Peyer's patch (tissue), 4 donors: Measurements from ENCODE around the gene CALD1. TPM values are rescaled to one million over a fixed set of nuclear protein-coding genes. Genes with fewer than 3 reads are reported as not detected.

Experiments used
- DNase-seq, 3 donors: peaks; one replicate each; pipeline ENCODE4 v3.0.0-alpha.2; 2017 to 2019
- H3K27ac ChIP-seq, 4 donors: fragments of 200-600 bp; sonication (generic); one replicate each; pipeline ENCODE4 v1.5.1; 2016 to 2019
- H3K27me3 ChIP-seq, 2 donors: fragments of 200-600 bp; sonication (generic); one replicate each; pipeline ENCODE4 v1.5.1; 2019
- H3K36me3 ChIP-seq, 3 donors: fragments of 200-600 bp; sonication (generic); one replicate each; pipeline ENCODE4 v1.5.1; 2016 to 2019
- H3K4me1 ChIP-seq, 4 donors: fragments of 200-600 bp; sonication (generic); one replicate each; pipeline ENCODE4 v1.5.1; 2016 to 2019
- H3K4me3 ChIP-seq, 4 donors: fragments of 200-600 bp; sonication (generic); 1 replicate in 3 of 4; 2 replicates in 1 of 4; pipeline ENCODE4 v1.5.1; 2016 to 2019; ENCODE audit warnings: mild to moderate bottlenecking in 1 of 4
- H3K9me3 ChIP-seq, 4 donors: fragments of 200-600 bp; sonication (generic); one replicate each; pipeline ENCODE4 v1.5.1; 2016 to 2019; ENCODE audit warnings: mild to moderate bottlenecking in 1 of 4
- POLR2A ChIP-seq, 2 donors: fragments of 450-650 bp; IDR thresholded peaks; one replicate each; pipeline ENCODE4 v1.5.1; 2017; ENCODE audit warnings: antibody characterized with exemption in 2 of 2, mild to moderate bottlenecking in 2 of 2, moderate library complexity in 2 of 2
- total RNA-seq, 4 donors: library from RNA; depleted of rRNA; stranded (reverse); fragments of >200 nt; gene quantifications; one replicate each; pipeline ENCODE4 v1.1.0, GENCODE V29; 2016
- TF ChIP-seq, protein P1 (sequence below), 6 experiments: fragments of 450-650 bp in 4 of 6; fragments of 200-600 bp in 2 of 6; sonication (generic) in 1 of 6; IDR thresholded peaks; one replicate each; pipeline ENCODE4 v1.5.1; 2017 to 2019; ENCODE audit warnings: antibody characterized with exemption in 6 of 6, mild to moderate bottlenecking in 3 of 6, moderate library complexity in 1 of 6

CALD1 gene
- total RNA-seq, 4 donors from 2014 or later, result 39.2 to 536 (median 83.1) TPM

DNA sequence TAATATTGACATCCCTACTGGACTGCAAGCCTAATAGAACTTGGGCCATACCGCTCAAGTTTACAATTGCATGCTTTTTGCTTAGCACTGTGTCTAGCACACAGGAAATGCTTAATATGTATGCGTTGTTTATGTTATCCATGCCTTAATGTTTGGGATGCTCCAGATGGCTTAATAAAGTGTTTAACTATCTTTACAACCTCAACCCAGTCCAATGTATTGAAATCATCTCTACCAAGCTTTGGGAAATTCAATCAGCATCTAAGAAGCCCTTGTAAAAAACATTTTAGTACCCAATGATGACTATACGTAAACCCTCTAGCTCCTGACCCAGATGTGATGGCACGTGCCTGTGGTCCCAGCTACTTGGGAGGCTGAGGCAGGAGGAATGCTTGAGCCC, 40.0 kb downstream of the CALD1 start:
- Histone ChIP-seq H3K36me3 (no peaks in the 10 kb centered on the region), H3K4me1 (no peaks in the 10 kb centered on the region), H3K9me3 (no peaks in the 10 kb centered on the region), H3K27me3 (no peaks in the 10 kb centered on the region), H3K27ac (peak overlapping the region in 1 of 4 donors; percentile 39), H3K4me3 (no peak overlapping the region)
- no peak for TF ChIP-seq POLR2A (IDR thresholded peaks at IDR 0.05)
- TF ChIP-seq, protein P1, sequence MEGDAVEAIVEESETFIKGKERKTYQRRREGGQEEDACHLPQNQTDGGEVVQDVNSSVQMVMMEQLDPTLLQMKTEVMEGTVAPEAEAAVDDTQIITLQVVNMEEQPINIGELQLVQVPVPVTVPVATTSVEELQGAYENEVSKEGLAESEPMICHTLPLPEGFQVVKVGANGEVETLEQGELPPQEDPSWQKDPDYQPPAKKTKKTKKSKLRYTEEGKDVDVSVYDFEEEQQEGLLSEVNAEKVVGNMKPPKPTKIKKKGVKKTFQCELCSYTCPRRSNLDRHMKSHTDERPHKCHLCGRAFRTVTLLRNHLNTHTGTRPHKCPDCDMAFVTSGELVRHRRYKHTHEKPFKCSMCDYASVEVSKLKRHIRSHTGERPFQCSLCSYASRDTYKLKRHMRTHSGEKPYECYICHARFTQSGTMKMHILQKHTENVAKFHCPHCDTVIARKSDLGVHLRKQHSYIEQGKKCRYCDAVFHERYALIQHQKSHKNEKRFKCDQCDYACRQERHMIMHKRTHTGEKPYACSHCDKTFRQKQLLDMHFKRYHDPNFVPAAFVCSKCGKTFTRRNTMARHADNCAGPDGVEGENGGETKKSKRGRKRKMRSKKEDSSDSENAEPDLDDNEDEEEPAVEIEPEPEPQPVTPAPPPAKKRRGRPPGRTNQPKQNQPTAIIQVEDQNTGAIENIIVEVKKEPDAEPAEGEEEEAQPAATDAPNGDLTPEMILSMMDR (IDR thresholded peaks at IDR 0.05), result no peak
- no peak for DNase-seq

DNA sequence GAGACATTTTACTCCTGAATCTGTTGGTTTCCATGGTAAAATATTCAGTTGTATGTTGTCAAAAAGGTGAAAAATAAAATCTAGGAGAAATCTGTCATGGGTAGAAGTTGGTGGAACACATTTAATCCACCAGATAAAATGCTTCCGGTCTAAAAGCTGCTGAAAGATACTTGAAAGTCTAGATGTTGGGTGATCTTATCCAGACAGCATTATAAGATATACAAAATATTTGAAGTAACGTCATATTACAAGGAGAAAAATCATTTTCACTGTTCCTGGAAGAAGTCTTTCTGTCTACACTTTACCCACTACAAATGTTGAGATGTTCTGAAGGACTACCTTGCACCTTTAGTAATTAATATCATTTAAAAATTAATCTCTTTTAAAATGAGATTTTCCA, 40.9 kb downstream of the CALD1 start:
- Histone ChIP-seq H3K4me1 (no peaks in the 10 kb centered on the region), H3K9me3 (no peaks in the 10 kb centered on the region), H3K4me3 (no peak overlapping the region), H3K27ac (peak overlapping the region in 2 of 4 donors; percentile 19 to 52), H3K27me3 (no peaks in the 10 kb centered on the region), H3K36me3 (no peaks in the 10 kb centered on the region)
- TF ChIP-seq, protein P1 (IDR thresholded peaks at IDR 0.05), result no peak
- TF ChIP-seq POLR2A (IDR thresholded peaks at IDR 0.05), result no peak
- no peak for DNase-seq

DNA sequence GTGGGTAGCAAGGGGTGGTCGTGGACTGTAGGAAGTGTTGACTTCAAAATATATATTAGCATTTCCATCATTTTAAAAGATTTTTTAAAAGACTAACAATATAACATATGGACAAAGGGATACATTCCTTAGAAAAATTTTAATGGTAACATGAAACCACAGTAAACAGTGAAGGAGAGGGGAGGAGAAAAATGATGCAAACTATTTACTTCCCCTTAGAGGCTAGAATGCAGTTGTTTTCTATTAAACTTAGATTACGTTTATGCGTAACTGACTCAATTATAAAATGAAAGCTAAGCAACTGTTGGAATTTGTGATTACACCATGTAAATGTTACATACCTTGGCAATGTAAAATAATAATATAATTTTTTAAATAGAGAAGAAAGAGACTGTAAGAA, 41.3 kb downstream of the CALD1 start:
- Histone ChIP-seq H3K9me3 (no peaks in the 10 kb centered on the region), H3K27ac (peak overlapping the region in 1 of 4 donors; percentile 52), H3K27me3 (no peaks in the 10 kb centered on the region), H3K4me3 (no peak overlapping the region), H3K36me3 (no peaks in the 10 kb centered on the region), H3K4me1 (no peaks in the 10 kb centered on the region)
- TF ChIP-seq, protein P1 (IDR thresholded peaks at IDR 0.05), result no peak
- no peak for TF ChIP-seq POLR2A (IDR thresholded peaks at IDR 0.05)
- DNase-seq, result no peak

DNA sequence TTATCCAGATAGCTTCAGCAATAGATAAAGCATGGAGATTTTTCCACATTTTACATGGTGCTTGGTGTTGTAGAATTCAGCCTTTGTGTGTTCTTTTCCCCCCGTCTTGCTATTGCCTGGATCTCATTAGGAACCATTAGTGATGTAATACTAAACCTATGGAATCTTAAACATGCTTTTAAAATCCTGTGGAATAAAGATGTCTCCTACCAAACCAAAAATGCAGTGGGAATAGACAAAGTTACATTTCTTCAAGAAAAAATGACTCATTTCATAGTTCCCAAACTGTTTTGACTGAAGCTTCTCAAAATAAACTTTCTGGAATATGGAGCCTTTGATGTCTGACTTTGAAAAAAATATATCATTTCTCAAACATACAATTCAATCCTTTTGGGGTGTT, 44.0 kb downstream of the CALD1 start:
- Histone ChIP-seq H3K27ac (no peak overlapping the region), H3K36me3 (no peaks in the 10 kb centered on the region), H3K27me3 (no peaks in the 10 kb centered on the region), H3K4me1 (peaks cover 0 to 2% (median 0%) of the 10 kb centered on the region in 4 donors), H3K9me3 (no peaks in the 10 kb centered on the region), H3K4me3 (no peak overlapping the region)
- TF ChIP-seq, protein P1 (IDR thresholded peaks at IDR 0.05), result no peak
- TF ChIP-seq POLR2A (IDR thresholded peaks at IDR 0.05), result no peak
- no peak for DNase-seq

DNA sequence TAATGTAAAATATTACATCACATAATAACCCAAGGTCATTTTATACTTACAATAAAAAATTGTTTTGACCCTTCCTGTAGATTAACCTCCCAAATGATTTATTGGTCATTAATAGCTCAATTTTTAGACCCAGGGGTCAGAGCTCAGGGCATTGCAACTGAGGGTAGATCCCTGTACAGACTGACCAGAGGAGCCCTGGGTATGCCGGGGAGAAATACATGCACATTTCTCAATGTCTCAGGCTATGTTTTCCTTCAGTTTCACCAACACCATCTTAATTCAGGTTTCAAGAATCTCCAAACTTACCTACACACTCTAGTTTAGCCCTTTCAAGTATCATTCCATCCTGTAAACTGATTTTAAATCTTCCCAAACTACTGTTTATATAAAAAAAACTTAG, 46.2 kb downstream of the CALD1 start:
- H3K4me3 ChIP-seq, result no peak overlapping the region
- H3K27me3 ChIP-seq, result no peaks in the 10 kb centered on the region
- TF ChIP-seq POLR2A (IDR thresholded peaks at IDR 0.05), result no peak
- TF ChIP-seq, protein P1 (IDR thresholded peaks at IDR 0.05), result no peak

DNA sequence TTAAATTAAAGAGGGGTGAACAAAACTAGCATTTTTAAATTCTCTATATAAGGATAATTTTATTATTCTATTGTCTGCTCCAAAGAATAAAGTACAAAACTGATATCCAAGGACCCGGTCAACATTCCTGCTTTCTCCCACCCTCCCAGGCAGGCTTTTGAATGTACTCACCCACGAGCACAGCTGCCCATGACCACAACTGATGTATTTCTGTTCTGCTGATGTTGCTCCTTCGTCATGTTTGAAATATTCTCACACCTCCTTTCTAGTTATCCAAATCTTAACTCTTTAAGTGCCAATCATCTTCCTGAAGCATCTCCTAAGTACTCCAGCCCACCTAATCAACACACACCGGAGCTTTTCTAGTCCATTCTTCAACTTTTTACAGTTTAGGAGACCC, 46.7 kb downstream of the CALD1 start:
- Histone ChIP-seq H3K9me3 (no peaks in the 10 kb centered on the region), H3K27ac (peak overlapping the region in 1 of 4 donors; percentile 62), H3K36me3 (no peaks in the 10 kb centered on the region), H3K4me3 (no peak overlapping the region), H3K27me3 (no peaks in the 10 kb centered on the region), H3K4me1 (peaks cover 0 to 4% (median 0%) of the 10 kb centered on the region in 4 donors)
- TF ChIP-seq, protein P1 (IDR thresholded peaks at IDR 0.05), result no peak
- TF ChIP-seq POLR2A (IDR thresholded peaks at IDR 0.05), result no peak
- no peak for DNase-seq

More for the DNA sequence above, 46.2 kb downstream of the CALD1 start:
- H3K4me1 ChIP-seq, result peaks cover 0 to 4% (median 0%) of the 10 kb centered on the region in 4 donors
- DNase-seq, result no peak
- no peaks in the 10 kb centered on the region for H3K9me3 ChIP-seq
- no peaks in the 10 kb centered on the region for H3K36me3 ChIP-seq
- peak overlapping the region in 1 of 4 donors; percentile 62 for H3K27ac ChIP-seq
